Measurements from ENCODE around the gene RPH3AL.

The RPH3AL gene

GRCh38 chr17:376936-377863 is 24.6 kb upstream of the RPH3AL start (continued):
- TF ChIP-seq ZNF792 (tag by site-specific recombination; IDR thresholded peaks at IDR 0.05) (no peak), ZNF645 (tag by site-specific recombination; IDR thresholded peaks at IDR 0.05) (no peak), ZNF621 (tag by site-specific recombination; IDR thresholded peaks at IDR 0.05) (no peak), MEIS1 (CRISPR knock-in tag; IDR thresholded peaks at IDR 0.05; ENCODE audit: borderline replicate concordance) (no peak), REST (tag by site-specific recombination; IDR thresholded peaks at IDR 0.05) (0 out of 2 replicates have a peak, but pooled peaks have one; percentile 52), ZNF530 (tag by site-specific recombination; IDR thresholded peaks at IDR 0.05; ENCODE audit: low read depth) (no peak), ZFP3 (tag by site-specific recombination; IDR thresholded peaks at IDR 0.05; ENCODE audit: low read depth) (no peak), ZNF610 (tag by site-specific recombination; IDR thresholded peaks at IDR 0.05; ENCODE audit: borderline replicate concordance) (no peak), ZNF404 (tag by site-specific recombination; IDR thresholded peaks at IDR 0.05) (no peak), ZBTB17 (tag by site-specific recombination; IDR thresholded peaks at IDR 0.05) (no peak), ZNF138 (tag by site-specific recombination; IDR thresholded peaks at IDR 0.05; ENCODE audit: borderline replicate concordance) (no peak), OVOL3 (tag by site-specific recombination; IDR thresholded peaks at IDR 0.05) (no peak), GLI4 (tag by site-specific recombination; IDR thresholded peaks at IDR 0.05) (no peak), KLF9 (tag by site-specific recombination; IDR thresholded peaks at IDR 0.05; ENCODE audit: low read depth) (no peak), ZNF19 (tag by site-specific recombination; IDR thresholded peaks at IDR 0.05; ENCODE audit: low read depth) (no peak), ZNF24 (tag by site-specific recombination; IDR thresholded peaks at IDR 0.05) (no peak), ZNF398 (tag by site-specific recombination; IDR thresholded peaks at IDR 0.05) (0 out of 2 replicates have a peak, but pooled peaks have one; percentile 16), ZNF76 (tag by site-specific recombination; IDR thresholded peaks at IDR 0.05; ENCODE audit: borderline replicate concordance, low read depth) (no peak), ZNF670 (tag by site-specific recombination; IDR thresholded peaks at IDR 0.05; ENCODE audit: low read depth) (no peak), ZNF23 (tag by site-specific recombination; IDR thresholded peaks at IDR 0.05; ENCODE audit: borderline replicate concordance) (no peak), ZNF426 (tag by site-specific recombination; IDR thresholded peaks at IDR 0.05) (no peak), ZNF785 (tag by site-specific recombination; IDR thresholded peaks at IDR 0.05) (no peak), ZSCAN4 (tag by site-specific recombination; IDR thresholded peaks at IDR 0.05) (no peak), ZNF184 (tag by site-specific recombination; IDR thresholded peaks at IDR 0.05) (no peak), BCL11B (tag by site-specific recombination; IDR thresholded peaks at IDR 0.05; ENCODE audit: low read depth) (no peak), TRIM28 (IDR thresholded peaks at IDR 0.05; ENCODE audit: borderline replicate concordance, low read length) (no peak), HOXA7 (CRISPR knock-in tag; IDR thresholded peaks at IDR 0.05; ENCODE audit: borderline replicate concordance) (no peak), ZNF629 (tag by site-specific recombination; IDR thresholded peaks at IDR 0.05) (no peak), AEBP2 (tag by site-specific recombination; IDR thresholded peaks at IDR 0.05; ENCODE audit: borderline replicate concordance) (no peak)
